ENCODE measurements around the gene NRXN3.

DNA sequence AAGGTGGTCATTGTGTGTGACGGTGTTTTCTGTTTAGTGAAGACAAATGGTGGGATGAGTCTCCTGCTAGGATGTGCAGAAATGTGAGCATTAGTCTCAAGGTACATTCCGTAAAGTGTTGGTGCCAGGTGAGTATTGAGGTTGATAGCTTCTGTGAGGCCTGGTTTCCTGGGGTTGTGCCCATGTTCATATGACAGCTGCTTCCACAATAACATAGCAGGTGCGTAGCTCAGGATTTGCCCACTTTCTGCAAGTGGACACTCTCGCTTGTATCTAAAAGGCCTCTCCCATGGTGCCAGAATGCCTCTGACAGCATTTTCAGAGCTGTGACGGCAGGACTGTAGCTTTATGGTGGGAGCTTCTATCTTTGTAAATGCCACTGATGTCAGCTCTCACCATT is 1209.1 kb downstream of the NRXN3 start:
- TF ChIP-seq POLR2A (IDR thresholded peaks at IDR 0.05) = no peak
- TF ChIP-seq, protein P1, sequence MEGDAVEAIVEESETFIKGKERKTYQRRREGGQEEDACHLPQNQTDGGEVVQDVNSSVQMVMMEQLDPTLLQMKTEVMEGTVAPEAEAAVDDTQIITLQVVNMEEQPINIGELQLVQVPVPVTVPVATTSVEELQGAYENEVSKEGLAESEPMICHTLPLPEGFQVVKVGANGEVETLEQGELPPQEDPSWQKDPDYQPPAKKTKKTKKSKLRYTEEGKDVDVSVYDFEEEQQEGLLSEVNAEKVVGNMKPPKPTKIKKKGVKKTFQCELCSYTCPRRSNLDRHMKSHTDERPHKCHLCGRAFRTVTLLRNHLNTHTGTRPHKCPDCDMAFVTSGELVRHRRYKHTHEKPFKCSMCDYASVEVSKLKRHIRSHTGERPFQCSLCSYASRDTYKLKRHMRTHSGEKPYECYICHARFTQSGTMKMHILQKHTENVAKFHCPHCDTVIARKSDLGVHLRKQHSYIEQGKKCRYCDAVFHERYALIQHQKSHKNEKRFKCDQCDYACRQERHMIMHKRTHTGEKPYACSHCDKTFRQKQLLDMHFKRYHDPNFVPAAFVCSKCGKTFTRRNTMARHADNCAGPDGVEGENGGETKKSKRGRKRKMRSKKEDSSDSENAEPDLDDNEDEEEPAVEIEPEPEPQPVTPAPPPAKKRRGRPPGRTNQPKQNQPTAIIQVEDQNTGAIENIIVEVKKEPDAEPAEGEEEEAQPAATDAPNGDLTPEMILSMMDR (IDR thresholded peaks at IDR 0.05 in 4 of 5, conservative IDR thresholded peaks at IDR 0.05 in 1 of 5) = no peak
